DMS153 (cell line): ENCODE measurements around the gene ATP6V0B.

ENCODE experiments used
- DNase-seq: peaks from one replicate; lab custom pipeline; 2025; lab: John Stamatoyannopoulos, UW

Gene ATP6V0B

DNA sequence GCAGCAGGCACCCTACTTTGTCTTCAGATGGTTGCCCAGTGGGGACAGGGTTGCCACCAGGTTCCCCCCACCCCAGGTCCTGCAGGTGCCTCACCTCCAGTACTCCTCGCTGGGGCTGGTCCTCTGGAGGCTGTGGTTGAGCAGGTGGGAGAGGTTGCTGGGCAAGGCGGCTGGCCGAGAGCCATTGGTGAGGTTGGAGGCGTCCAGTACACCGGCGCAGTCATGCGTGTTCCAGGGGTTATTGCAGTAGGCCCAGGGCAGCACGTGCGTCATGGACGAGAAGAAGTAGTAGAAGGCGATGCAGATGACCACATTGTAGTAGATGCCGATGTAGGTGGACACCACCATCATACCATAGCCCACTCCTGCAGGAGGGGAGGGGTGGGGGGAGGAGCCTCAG is 33.5 kb downstream of the ATP6V0B start:
- no peak for DNase-seq

DNA sequence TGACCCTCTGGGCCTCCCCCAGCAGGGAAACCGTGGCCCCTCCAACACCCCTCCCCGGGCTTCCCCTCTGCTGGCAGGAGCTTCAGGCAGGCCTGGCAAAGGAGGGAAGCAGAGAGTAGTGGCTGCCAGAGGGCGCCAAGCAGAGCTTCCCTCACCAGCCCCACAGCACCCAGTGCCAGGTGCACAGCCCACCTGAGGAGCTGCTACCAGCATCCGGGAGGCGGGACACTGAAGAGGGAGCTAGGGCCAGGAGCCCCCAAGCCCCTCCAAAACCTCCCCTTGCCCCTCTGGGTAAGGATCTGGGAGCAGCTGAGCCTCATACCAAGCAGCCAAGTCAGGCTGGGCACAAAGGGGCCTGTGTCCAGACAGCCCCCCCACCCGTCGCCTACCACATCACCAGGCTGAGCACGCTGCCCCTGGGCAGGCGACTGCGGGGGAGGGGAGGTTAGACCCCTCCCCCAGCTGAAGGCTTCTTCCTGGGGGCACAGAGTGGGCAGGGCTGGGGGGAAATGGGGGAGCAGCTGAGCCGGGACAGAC is 36.2 kb downstream of the ATP6V0B start:
- no peak for DNase-seq

DNA sequence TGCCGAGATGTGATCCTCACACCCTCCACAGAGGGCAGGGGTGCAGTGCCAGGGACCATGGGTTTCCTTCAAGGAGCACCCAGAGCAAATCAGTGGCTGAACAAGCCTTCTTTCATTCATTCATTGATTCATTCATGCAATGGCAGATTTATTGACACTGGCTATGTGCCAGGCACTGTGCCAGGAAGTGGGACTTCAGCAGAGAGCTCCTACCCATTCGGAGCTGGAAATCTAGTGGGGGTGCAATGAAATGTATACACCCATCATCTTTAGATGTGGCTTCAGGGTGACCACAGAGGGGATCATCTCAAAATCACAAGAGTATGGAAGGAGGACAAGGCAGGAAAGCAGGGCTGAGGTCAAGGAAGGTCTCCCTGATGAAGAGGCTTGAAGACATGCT is 37.6 kb downstream of the ATP6V0B start:
- DNase-seq, result peak; percentile 39

DNA sequence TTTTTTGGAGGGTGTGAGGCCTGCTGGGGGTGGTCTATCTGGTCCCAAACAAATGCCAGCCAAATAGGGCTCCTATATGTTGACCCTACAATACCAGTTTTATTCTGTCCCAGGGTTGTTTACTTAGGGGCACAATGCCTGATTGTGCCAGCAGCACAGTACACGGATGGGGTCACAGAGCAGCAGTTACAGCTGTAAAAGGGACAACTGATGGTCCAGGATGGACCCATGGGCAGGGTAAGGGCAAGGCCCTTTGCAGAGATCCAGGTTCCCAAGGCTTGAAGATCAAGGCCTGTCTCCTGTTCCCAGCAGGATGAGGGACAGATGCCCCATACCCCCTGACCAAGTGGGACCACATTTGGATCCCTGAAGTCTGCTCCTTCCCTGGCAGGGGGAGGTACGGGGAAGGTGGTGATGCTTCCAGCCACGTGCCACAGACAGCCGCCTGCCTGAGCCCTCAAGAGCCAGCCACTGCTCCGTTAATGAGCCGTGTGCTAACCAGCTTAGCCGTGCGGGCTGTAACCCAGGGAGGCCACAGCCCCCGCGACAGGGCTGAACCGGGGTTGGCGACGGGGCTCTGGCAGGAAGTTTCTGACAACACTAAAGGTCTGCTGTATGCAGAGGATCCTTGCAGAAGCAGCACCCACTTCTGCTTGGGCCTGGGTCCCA is 38.3 kb downstream of the ATP6V0B start:
- no peak for DNase-seq

DNA sequence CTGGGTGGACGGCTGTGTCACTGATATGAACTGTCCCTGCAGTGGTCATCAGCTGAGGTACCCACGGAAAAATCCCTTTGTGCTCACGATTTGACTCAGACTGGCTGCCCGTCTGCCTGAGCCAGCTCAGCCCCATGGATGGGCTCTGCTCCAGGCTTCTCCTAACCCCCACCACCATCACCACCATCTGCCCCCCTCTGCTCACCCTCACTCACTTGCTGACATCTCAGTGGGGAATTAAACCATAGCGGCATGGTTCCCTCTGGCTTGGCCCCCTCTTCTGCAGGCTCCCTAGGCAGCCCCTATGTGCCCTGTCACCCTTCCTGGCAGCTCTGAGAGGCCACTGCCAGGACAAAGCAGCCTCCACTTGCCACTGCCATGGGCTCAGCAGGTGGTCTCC is 39.2 kb downstream of the ATP6V0B start:
- DNase-seq, result no peak

DNA sequence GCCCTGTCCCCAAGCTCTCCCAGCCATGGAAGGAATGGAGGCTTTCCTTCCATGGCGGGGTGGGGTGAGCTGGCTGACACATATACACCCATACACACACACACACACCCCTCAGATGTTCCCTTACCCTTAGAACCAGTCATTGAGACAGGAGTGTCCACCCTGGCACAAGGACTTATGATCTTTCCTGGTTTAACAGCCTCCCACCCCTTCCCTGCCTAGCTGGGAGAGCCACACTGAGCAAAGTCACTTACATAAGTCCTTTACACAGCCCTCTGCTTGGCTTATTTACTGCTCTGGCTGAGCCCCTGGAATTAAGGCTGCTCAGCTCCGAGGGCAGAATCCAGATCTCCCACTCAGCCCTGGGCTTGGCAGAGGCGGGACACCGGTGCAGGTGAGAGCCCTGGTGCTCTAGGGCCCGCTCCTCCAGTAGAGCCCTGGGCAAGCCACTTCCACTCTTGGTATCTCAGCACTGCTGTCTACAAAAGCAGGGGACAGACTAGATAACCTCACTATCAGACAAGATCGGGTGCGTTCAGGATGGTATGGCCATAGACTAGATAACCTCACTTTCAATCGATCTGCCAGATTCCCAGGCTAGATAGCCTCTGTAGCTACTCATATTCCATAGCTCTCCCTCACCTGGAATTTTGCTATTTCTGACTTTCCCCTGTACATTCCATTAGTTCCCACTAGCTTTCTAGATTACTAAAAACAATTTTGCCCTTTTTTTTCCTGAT is 39.8 kb downstream of the ATP6V0B start:
- no peak for DNase-seq

DNA sequence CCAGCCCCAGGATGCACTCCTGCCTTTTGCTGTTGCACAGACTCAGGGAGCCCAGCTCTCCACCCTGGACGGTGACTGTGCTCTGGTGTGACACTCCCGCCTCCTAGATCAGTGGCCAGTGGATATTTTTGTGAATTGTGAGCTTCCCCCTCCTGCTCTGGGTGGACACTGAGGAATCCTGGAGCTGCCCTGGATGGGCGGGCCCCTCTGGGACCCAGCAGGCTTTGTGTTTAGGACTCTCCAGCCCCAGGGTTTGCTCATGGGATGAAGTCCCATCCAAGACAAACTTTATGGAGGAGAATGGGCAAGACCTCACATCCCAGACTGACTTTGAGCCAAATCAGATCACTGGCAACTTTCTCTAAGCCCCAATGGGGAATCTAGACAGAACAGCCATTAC is 40.4 kb downstream of the ATP6V0B start:
- DNase-seq, result no peak

DNA sequence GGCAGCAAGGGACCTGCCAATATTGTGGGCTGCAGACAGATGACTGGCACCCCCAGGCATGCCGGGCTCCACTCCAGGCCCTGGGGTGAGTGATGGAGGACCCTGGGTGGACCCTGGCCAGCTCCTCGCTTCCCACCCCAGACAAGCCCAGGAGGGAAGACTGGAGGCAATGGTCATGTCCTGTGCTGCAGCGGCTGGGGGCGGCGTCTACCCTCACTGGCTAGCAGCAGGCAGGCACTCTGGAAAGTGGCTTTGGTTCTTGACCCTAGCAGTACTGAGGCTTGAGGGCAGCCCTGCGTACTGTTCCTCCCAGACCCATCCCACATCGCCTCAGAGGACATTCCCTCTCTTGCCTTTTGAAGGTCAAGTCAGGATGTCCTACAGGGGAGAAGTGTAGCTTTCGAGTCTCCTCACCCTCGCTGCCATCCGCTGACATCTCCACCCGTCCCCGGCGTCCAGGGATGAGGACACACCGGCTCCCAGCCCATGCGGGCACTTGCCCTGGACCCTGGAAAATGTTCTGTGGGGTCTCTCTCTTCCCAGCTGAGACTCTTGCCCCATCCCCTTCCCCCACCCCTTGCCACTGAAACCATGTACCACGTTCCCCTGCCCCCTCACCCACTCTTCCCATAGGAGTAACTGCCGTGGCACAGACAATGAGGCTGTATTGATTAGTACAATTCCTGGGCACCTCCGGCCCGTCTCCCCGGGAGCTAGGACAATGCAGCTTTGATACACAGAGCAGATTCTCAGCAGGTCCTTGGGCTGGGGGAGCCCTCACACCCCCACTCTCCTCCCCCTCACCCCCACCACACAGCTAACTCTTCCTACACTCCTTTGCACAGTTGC is 41.5 kb downstream of the ATP6V0B start:
- no peak for DNase-seq

DNA sequence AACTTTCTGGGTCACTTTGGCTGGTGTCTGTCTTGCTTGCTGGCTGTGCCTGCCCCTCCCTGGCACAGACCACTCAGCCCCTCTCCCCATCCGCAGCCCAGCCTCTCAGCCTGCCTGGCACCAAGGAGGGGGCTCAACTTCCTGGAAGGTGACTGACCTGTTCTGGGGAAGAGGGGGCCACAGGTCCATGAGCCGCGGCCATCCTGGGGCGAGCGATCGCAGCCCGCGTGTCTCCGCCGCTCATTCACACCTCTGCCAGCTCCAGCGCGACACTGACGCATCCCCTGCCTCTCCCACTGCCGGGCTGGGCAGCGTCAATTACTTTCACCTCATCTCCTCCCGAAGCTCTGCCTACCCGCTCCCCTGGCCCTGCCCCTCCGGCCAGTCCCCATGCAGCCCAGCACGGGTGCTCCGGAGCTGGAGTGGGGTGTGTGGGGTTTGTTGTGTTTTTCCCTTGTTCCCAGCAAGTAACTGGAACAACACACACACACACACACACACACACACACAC is 42.2 kb downstream of the ATP6V0B start:
- DNase-seq, result no peak

DNA sequence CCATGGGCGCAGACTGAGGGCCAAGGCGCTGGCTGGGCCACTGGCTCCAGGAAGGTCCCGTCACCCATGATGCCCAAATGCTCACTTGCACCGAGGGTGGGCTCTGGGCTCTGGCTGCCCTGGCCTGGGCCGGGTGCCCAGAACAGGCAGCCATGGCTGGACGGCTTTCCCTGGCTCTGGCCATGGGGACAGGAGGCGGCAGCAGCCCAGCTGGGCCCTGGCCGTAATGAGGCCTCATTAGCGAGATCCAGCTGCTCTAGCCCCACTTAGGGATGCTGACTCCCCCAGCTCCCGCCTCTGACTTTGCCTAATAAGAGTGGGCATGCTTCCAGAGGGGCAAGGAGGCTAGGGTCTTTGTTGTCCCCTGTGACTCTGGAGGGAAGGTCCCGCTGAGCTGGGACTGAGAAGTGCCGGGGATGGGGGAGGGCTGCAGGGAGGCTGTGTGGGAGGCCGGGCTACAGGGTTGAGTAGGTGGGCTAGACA is 44.7 kb downstream of the ATP6V0B start:
- no peak for DNase-seq

DNA sequence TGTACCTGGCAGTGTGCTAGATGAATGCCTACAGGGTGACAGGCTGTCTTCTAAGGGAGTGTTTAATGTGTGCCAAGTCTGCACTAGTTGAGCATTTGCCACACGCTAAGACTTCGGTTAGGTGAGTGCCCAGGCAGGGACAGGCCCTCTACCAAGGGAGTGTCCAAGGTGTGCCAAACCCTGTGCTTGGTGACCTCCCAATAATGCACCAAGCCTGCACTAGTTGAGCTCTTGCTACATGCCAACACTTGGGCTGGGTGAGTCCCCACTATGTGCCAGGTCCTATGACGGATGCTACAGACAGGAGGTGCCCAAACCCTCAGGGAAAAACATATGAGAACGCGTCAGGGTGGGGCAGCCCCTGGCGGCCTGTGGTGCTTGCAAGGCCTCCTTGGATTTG is 45.7 kb downstream of the ATP6V0B start:
- no peak for DNase-seq

DNA sequence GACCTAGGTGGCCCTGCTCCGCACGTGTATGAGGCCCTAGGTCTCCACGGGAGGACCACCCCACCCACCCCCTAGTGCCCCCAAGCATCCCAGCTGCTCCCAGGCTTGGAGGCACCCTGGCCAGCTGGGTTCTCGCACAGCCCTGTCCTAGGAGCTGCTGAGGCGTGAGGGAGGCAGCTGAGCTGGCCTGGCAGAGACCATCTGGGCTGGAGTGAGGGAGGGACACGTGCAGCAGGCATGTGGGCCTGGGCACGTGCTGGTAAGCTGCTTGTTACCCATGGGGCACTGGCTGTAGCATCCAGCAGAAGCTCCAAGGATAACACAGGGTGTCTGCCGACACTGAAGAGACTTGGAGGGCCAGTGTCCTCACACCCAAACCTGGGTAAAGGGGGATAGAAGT is 46.4 kb downstream of the ATP6V0B start:
- DNase-seq, result no peak

DNA sequence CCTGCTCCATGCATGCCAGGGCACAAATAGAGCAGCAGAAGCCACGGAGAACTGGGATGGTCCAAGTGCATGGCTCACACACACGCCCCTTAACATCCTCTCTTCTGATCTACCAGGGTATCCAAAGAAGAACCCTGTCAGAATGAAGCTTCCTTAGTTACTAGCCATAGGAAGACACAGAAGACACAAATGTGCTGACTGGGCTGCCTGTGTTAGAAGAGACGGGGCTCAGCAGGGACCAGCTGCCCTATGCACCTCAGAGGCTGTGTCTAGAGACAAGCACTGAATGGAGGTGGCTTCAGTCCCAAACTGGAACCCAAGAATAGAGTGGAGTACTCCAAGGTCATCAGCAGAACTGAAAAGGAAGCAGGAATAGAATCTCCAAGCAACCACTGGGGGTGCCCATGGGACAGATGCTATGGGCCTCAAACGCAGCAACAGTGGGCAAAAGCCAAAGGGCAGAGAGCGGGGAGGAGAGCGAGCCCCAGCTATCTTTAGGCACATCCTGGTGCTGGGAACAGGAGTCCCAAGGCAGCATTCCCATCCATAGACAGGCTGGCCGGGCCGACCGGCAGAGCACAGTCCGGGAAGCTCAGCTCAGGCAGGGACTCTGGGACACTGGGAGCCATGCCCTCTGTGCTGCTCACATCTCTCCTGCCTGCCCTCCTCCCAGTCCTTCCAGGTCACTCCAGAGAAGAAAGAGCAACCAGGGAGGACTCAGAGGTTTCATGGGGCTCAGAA is 47.0 kb downstream of the ATP6V0B start:
- DNase-seq, result no peak

DNA sequence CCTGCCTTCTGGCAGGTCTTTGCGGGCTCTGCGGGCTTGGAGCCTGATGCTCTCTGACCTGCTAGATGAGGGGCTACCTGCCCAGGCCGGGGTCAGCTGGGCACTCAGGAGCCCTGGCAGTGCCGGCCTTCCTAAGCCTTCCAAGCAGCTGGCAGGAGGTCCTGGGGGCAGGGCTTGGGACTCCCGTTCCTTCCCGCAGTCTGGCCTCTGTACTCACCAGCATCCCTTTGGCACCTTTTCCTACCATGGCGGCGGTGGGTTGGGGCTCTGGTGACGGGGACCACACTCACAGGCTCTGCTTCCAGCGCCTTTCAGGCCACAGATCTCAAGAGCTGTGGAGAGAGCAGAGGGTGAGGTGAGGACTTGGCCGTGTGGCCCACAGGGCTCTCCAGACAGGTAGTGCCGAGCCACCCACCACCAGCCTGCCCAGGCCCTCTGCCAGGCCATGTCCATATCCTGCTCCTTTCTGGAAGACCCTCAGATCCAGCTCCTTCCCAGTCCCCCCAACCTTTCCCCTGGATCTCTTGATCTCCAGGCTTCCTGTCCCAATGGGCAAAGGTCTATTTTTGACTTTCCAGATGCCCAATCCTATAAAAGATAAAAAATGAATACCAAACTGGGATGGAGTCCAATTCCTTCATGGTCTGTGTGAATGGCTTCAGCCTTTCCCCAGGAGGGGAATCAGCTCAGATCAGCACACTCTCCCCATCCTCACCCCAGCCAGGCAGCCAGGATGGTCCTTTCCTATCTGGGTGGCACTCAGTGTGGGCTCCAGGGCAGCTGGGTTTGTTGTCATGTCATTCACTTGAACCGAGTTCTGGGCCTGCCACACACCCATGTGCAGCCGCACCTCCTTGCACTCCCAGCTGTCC is 49.5 kb downstream of the ATP6V0B start:
- DNase-seq, result no peak

DNA sequence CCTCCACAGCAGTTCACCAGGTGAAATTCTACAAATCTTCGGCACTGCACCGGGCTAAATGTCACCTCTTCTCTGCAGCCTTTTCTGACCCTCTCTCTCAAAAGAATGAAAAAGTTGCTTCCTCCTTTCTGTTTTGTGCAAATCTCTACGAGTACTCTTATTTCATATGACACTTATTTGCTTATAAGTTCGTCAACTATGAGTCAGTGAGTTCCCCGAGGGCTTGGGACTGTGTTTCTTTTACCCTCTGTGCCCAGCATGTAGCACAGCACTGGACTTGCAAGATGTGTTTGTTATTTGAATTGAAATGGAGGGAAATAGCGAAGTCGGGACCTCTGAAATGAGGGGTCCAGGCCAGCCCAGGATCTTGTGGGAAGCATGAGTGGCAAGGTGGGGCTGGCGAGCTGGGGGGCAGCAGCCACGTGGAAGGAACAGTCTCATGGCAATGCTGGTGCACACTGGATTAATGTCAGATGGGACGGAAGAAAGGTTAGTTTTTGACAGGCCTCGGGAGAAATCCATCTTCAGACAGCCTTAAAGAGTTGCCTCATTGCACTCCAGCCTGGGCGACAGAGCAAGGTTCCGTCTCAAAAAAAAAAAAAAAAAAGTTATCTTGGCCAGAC is 50.3 kb downstream of the ATP6V0B start:
- DNase-seq, result no peak

DNA sequence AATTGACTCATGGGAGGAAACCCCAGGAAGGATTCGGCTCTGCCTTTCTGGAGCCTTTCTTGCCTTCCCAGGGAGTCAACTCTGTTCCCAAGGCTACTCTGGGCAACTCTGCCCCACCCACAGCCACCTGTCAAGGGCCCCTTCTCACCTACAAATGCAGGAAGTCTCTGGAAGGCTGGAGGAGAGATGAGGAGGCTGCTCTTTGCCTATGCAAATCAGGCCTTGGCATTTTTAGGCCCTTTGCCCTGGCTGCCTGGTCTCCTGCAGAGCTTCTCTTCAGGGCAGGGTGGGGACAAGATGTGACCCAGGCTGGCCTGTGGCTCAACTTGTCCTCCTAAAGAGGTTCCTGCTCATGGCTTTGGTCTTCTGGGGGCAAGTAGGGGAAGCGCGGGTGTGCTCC is 51.1 kb downstream of the ATP6V0B start:
- peak; percentile 25 for DNase-seq

DNA sequence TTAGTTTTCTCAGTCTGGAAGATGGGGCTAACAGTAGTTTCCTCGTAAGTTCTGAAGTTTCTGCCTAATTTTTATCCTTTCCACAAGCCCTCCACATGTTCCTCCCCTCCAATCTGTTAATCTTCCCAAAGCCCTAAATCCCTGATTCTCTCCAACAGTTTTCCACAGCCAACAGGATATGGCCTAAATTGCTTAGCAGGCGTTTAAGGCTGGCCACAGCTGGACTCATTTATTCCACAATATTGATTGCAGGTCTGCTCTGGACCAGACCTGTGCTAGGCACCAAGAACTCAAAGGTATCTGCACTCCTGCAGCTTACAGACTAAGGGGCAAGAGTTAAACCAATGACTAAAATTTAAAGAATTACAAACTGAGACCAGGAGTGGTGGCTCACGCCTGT is 52.6 kb downstream of the ATP6V0B start:
- DNase-seq, result no peak
